Jurkat, Clone E6-1 (cell line): ENCODE measurements around the gene PACSIN2.
"Not testable (repeated sequence)": the region's sequence is repeated elsewhere in the genome, so short reads cannot be mapped to it uniquely, and the experiment has no call there.

Experiments used
- DNase-seq: peaks from one replicate; pipeline ENCODE4 v3.0.0-alpha.2; 2011; ENCODE audit warnings: low read depth, low spot score
- H3K4me3 ChIP-seq: 2 replicates; pipeline ENCODE4 v1.5.1; 2011; ENCODE audit warnings: mild to moderate bottlenecking, low read length, control low read depth, moderate library complexity

PACSIN2 gene

DNA sequence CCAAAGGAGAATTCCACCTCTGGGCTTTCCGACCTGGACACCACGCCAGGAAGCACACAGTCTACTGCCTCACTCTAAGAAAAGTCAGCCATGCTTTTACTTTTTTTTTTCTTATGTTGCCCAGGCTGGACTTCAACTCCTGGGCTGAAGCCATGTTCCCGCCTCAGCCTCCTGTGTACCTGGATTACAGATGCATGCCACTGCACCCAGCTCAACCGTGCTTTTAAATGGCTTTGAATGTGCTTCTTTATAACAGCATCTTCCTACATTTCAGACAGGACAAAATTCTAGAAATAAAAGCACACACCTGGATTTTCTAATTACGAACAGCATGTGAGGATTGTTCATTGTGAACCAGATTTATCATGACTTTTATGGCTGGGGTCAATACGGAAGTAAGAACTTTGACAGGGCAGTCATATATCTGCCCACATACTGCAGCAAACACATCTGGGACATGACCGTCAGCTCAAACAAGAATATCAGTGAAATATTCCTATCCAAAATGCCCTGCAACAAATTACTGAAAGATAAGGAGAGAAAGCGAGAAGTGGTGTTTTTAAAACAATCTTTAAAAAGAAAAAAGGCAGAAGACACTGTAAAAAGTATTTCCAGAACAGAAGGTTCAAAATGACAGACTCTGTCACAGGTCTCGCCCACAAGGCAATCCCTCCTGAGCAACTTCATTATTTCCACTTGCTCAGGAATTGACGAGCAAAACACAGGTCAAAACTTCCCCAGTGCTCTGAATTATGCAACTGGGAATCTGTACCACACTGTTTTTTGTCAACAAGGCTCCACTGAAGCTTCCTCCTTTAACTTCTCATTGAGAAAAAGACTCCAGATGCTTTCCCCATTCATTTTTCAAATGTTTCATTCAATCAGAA lies 42.1 kb downstream of the PACSIN2 start:
- DNase-seq: no peak

DNA sequence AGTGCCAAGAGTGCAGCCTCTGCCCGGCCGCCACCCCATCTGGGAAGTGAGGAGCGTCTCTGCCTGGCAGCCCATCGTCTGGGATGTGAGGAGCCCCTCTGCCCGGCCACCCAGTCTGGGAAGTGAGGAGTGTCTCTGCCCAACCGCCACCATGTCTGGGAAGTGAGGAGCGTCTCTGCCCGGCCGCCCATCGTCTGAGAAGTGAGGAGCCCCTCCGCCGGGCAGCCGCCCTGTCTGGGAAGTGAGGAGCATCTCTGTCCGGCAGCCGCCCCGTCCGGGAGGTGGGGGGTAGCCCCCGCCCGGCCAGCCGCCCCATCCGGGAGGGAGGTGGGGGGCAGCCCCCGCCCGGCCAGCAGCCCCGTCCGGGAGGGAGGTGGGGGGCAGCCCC lies 43.5 kb downstream of the PACSIN2 start:
- not testable (repeated sequence) for DNase-seq, H3K4me3 ChIP-seq

More for the DNA sequence above, 42.1 kb downstream of the PACSIN2 start:
- no peak overlapping the region for H3K4me3 ChIP-seq

DNA sequence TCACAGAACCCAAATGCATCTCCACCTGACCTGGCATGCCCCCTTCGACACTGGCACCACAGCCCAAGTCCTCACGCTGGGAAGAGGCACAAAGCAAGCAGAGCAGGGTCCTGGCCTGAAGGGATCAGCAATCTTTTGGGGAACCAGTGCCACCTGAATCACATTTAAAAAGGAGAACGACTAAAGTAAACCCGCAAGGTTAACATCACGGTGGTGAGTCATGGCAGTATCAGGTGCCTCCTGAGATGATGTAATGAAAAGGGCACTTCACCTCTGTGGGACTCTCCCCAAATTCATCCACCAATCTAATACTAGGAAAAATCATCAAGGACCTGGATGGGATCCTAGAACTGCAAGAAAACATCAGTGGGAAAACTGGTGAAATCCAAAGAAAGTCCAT lies 44.9 kb downstream of the PACSIN2 start:
- no peak for DNase-seq
- H3K4me3 ChIP-seq: no peak overlapping the region

GRCh38 chr22:42969348-42969975 lies 45.5 kb downstream of the PACSIN2 start:
- no peak overlapping the region for H3K4me3 ChIP-seq
- no peak for DNase-seq

GRCh38 chr22:42967933-42968332 lies 47.0 kb downstream of the PACSIN2 start:
- DNase-seq: no peak
- H3K4me3 ChIP-seq: no peak overlapping the region

DNA sequence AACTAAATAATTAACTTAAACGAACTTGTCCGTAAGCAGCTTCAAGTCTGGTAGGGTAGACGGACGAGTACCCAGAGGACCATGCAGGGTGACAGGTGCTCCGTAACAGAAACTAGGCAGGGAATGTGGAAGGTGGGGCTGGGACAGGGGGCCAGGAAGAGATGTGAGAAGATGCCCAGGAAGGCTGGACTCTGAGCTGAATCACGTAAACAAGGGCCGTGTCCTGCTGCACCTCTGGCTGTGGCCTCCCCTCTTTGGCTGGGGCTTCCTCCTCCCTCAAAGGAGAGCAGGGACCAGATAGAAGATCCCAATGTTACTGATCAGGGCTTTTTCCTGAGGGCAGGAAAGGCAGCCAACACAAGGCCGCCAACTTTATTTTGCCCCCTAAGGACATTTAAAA lies 47.9 kb downstream of the PACSIN2 start:
- no peak overlapping the region for H3K4me3 ChIP-seq
- no peak for DNase-seq

DNA sequence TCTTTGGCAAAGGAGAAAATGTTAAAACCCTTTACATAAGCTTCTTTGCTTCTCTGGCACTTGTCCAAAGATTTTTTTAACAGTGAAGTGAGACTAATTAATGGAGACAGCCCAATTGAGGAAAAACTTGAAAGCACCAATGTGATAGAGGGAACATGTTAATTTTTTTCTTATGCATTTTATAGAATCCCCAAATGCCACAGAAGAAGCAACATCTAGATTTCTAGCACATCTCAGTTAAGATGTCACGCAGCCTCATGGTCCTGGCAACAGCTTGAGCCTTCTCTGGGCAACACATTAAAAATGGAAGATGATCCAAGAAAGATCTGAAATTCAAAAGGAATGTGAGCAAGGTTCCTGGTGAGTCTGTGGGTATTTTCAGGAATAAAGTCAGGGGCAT lies 48.5 kb downstream of the PACSIN2 start:
- DNase-seq: no peak
- H3K4me3 ChIP-seq: no peak overlapping the region

DNA sequence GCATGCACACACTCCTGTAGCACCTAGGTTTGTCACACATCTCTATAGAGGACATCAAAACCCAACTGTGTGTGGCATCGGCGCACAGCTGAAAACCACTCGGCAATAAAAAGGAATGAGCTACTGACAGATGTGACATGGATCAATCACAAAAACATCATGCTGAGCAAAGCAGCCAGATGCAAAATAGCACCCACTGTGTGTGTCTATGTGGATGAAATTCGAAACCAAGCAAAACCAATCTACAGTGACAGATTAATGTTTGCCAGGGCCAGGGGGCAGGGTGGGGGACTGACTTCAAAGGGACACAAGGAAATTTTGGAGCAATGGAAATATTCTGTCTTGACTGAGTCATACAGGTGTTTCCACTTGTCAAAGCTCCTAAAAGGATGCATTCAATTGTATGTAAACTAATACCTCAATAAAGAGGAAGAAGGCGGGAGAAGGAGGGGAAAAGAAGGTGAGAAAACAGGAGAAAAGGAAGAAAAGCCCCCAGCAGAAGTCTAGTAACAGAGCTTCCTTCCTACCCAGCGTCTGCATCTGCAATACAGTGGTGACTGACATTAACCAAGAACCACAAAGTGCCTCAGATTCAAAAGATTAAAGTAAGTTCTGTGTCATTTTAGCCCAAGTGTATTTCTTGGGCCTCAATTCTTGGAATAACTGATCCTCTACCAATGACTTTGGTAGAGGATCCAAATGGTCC lies 49.8 kb downstream of the PACSIN2 start:
- peak; percentile 17 for DNase-seq
- H3K4me3 ChIP-seq: no peak overlapping the region

- DNase-seq: no peak
Measured at GRCh38 chr22:42963231-42963595, 51.7 kb downstream of the PACSIN2 start.

GRCh38 chr22:42962295-42963230 lies 52.4 kb downstream of the PACSIN2 start:
- no peak overlapping the region for H3K4me3 ChIP-seq
- DNase-seq: no peak

More at GRCh38 chr22:42963231-42963595, 51.7 kb downstream of the PACSIN2 start:
- no peak overlapping the region for H3K4me3 ChIP-seq

DNA sequence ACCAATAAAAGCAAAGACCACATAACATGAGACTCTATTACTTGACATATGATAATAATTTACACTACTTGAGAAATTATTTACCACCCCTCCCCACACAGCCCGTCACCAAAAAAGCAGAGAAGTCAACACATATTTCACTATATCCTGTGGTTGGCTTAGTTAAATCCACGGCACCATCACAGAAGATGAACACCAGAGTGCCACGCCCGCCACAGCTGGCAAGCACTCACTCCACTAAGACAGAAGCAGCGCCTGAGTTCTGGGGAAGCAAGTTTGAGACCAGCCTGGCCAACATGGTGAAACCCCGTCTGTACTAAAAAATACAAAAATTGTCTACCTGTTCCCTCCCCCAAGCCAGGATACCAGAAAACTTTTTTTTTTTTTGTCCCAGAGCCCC lies 53.1 kb downstream of the PACSIN2 start:
- no peak for DNase-seq

DNA sequence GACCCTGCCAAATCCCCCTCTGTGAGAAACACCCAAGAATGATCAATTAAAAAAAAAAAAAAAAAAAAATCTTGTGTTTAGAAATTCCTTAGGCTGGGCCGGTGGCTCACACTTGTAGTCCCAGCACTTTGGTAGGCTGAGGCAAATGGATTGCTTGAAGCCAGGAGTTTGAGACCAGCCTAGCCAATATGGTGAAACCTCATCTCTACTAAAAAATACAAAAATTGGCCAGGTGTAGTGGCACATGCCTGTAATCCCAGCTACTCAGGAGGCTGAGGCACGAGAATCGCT lies 53.6 kb downstream of the PACSIN2 start:
- not testable (repeated sequence) for DNase-seq, H3K4me3 ChIP-seq

More for the DNA sequence above, 53.1 kb downstream of the PACSIN2 start:
- no peak overlapping the region for H3K4me3 ChIP-seq

- no peak for DNase-seq
- H3K4me3 ChIP-seq: no peak overlapping the region
Measured at GRCh38 chr22:42960531-42961399, 54.2 kb downstream of the PACSIN2 start.

DNA sequence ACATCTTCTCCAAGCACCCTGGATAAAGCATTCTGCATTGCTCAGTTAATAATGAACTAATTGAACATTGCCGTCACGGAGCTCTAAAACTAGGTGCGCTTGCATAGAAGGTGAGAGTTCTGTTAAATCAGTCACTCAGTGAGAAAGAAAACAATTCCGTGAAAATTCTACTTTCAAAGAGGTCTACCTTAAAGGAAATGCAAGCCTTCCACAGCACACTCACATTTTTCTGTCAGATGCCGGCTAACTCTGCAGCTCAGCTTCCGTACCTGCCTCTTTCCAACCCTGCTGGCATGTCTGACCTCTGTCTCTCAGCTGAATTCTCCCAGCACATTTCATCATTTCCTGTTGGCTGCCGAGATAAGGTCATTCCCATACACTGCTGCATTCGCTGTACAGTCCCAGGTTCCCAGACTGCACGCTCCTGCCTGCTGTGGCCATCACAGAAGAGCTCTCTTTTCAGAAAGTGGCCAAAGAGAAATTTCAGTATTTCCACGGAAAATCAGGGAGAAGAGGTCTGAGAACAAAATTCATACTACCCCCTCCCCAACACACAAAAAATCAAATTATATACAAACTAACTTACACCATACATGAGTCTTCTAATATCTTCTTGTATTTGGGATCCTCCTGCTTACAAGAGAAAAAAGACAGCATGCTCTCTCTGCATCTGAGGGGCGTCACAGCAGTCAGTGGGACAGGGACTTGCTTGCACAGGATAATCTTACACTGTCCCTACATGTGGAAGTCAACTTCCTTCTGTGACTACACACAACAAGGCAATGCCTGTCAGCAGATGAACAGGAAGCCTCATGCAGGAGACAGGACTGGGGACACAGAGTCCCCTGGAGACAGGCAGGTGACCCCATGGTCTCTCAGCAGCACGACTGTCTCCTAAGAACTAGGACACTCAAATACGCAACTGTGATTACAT lies 55.1 kb downstream of the PACSIN2 start:
- no peak overlapping the region for H3K4me3 ChIP-seq
- no peak for DNase-seq

DNA sequence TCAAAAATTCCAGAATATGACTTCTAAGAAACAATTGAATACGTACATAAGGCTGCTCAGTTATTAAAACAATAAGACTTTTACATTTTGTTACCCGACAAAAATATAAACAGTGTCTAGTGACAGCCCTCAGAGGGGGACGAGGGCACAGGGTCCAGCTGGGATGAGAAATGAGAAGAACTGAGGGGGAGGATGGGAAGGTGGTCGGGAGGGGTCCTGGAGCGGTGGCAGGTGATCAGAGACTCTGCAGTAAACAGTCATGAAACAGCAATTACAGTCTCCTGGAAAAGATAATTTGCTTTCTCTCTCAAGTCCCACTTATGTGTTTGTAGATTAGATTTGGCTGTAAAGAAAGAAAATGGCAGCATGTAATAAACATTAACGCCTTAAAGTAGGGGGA lies 56.0 kb downstream of the PACSIN2 start:
- DNase-seq: no peak
- no peak overlapping the region for H3K4me3 ChIP-seq

- no peak for DNase-seq
- H3K4me3 ChIP-seq: no peak overlapping the region
Measured at GRCh38 chr22:42957958-42958357, 57.0 kb downstream of the PACSIN2 start.

- DNase-seq: no peak
- H3K4me3 ChIP-seq: no peak overlapping the region
Measured at GRCh38 chr22:42957544-42957943, 57.4 kb downstream of the PACSIN2 start.
